Muscle of back (tissue), 11 donors: Measurements from ENCODE around the gene WDR38. TPM values are rescaled to one million over a fixed set of nuclear protein-coding genes. Genes with fewer than 3 reads are reported as not detected.
A peak's percentile ranks its signal among the peaks of the same experiment; 100 is the strongest.

Experiments used
- DNase-seq, 3 donors: peaks; one replicate each; pipeline versions ENCODE4 v3.0.0 to v3.0.0-alpha.2; 2013
- polyA plus RNA-seq, 10 donors: library from polyadenylated mRNA; unstranded; fragments of 120-200 nt; gene quantifications; one replicate each; pipeline ENCODE4 v1.2.1, GENCODE V29; 2013; ENCODE audit not compliant: insufficient read length in 10 of 10

WDR38 gene
- polyA plus RNA-seq, 10 donors = 0.10 to 0.43 (median 0.19) TPM; not detected in 7

DNA sequence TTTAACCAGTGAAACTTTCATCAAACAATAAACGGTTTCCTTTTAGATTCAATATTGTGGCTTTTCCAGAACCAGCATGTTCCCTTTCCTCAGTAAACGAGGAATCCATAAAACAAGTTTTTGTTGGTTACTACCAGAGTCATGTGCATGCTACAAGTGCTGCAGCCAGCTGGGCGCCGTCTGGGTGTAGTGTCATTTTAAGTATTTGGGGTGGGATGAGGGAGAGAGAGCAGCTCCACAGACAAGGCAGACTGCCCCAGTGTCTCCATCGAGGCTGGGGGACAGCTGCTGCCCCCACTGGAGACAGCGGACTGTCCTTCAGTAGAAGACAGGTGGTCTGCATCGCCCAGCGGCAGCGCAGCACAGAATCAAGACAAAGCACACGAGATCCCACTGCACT lies 26.0 kb downstream of the WDR38 start:
- DNase-seq = no peak

DNA sequence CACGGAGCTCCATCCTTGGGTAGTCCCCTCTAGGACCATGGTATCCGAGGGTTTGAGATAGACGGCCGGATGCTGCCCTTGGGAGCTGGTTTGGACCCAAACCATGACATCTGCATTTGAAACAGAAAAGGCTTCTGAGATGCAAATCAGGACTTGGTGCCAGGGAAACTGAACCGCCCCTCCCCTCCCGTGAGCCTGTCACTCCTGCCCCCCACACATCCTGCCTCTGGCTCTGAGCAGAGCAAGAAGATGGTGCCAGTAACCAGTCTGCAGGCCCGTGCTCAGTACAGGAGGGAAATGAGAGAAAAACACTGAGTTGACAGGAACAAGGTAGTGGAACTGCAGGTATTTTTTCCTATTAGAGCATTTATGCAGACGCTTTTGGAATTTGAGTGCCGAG lies 27.2 kb downstream of the WDR38 start:
- no peak for DNase-seq

DNA sequence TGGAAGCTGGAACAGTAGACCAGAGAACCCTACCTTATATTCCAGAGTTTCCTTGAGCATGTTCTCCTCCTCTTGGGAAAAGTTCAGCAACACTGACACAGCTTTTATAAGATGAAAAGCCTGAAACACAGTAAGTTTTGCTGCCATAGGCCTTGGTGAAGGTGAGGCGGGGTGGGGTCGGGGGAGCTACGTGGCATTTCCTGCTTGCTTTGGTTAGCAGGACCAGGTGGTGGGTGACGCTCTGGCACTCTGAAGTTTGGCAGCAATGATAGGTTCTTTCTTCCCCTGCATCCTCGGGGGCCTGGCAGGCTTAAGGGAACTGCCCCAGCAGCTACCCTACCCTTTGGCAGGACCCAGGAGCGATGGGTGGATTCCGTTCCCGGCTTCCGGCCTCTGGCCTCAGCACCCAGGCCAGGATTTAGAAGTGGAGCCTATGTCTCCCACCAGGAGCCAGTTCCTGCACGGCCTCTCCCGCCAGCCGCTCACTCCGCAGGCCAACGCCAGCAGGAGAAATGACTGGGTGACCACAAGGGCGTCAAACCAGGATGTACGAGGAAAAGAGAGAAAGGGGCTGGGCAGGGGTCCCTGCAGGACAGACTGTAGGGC lies 28.0 kb downstream of the WDR38 start:
- no peak for DNase-seq

DNA sequence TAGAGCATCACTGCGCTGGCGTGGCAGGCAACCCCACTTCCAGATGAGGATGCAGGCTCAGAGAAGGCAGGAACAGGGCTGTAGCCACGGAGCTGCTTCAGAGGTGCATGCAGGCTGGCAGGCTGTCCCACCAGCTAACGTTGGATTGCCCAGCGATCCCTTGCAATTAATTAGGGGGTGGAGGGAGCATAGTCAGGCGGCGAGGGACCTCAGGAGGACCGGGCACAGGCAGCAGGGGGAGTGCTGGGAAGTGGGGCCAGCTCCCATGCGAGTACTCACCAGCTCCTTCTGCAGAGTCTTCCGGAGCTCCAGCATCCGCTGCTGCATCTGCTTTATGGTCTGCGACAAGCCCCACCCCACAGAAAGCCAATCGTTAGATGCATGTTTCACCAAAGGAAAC lies 29.0 kb downstream of the WDR38 start:
- DNase-seq = no peak

DNA sequence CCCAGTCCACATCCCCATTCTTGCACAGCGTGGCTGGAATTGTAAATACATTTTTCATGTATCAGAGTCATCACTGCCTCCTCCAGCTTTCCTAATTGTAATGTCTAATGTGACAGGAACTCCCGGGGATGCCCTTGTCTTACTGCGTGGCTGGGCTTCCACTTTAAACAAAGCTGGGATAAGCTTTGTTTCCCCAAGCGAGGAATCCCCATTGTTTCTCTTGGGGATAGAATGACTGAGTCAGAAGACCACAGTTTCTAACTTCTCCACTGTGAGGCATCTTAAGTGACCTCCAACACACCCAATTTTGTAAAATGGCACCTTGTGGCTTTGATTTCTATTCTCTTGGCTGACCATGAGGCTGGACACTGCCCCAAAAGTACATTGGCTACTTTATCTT lies 31.1 kb downstream of the WDR38 start:
- DNase-seq = no peak

DNA sequence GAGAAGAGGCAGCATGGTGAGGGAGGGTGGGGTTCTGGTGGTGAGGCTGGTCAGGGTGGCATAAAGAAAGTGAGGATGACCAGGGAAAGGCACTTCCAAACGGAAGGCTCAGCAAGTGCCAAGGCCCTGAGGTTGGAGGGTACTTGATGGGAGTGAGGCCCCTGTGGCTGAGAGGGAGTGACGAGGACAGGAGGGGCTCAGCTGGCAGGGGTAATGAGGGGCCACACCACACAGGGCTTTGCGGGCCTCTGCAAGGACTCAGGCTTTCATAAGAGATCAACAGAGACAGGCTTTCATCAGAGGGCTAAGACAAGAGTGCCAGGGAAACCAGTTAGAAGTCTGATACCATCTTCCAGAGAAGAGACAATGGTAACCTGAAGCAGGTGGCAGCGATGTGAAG lies 32.3 kb downstream of the WDR38 start:
- no peak for DNase-seq

DNA sequence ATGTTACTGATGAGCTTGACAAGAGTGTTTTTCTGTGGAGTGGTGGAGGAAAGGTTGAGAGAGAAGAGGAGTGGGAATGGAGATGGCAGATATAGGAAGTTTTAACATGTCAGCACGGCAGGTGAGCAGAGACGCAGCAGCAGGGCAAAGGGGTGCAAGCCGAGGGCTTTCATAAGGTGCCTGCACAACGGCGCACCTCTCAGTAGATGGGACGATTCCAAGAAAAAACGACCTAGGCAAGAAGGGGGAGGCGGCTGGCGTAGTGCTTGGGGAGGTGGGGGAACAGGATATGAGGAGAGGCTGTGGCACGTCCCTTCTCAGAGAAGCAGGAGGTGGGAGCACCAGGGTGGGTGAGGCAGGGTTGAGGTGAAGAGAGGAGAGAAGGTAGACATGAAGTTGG lies 33.2 kb downstream of the WDR38 start:
- DNase-seq = no peak

DNA sequence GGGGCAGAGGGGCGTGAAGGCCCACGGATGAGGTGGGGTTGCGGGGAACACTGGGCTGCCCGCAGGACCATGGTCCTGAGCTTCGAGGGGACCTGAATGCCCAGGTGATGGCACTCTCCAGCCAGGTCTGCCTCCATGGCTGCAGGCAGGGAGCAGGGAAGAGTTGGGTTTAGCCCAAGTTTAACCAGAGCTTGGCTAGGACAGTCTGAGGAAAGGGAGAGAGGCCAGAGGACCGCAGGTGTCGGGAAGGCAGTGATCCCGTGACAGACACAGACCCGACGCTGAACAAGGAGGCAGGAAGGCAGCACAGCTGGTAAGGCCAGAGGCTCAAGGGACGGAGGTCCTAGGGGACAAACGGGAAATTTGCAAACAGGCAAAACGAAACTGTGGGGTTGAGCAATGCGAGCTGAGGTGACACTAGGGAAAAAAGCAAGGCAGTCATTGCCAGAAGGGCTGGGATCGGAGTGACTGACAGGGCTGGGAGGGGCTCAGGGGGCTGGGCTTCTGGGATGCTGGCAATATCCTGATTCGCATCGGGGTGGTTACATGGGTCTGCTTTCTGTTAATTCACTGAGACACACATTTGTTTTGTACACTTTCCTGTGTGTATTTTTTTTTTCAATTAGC lies 33.7 kb downstream of the WDR38 start:
- no peak for DNase-seq

DNA sequence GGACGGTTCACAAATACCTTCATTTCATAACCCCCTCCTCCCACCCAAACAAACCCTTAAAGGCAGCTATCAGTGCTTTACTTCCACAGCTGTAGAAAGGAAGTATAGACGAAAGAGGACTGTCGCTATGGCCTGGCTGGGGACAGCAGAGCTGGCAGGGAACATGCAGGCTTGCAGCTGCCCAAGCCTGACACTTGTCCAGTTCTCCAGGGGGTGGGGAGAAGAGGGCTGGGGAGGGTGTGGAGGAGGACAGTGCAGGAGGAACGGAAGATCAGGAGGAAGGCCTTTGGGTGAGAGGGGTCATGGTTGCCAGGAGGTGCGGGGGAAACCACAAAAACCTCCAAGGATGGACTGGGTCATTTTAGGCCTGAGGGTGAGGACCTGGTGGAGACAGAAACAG lies 34.6 kb downstream of the WDR38 start:
- no peak for DNase-seq

DNA sequence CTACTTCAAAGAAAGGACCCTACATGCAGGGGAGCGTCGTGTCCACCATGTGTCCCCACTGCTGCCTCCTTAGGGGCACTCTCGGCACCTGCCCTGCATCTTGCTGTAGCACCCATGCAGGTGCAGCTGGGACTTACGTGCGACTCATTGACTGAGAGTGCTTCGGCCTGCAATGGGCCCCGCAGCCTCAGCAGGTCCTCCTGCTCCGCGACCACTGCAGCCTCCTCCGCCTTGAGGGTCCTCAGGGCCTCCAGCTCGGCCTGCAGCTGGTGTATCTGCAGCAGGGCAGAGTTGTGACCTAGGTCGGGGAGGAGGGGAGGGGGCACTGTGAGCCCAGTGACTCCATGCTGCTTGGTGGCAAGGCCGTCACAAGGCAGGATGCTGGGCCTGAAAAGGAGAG lies 35.7 kb downstream of the WDR38 start:
- no peak for DNase-seq

DNA sequence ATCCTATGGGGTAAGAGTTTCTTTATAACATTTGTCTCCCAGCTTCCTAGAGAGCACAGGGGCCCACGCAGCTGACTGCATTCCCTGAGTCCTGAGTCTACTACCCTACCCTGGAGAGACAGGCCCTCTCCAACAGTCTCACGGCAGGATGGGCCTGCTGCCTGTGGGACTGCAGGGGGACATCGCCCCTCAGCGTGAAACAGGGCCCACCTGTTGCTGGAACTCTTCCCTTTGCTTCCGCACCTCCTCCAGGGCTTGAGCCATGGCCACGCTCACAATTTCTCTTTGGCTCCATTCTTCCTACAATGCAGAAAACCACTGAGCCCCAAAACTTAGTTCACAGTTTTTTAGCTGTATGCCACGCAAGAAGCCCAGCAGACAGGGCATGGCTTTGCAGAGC lies 36.9 kb downstream of the WDR38 start:
- no peak for DNase-seq

DNA sequence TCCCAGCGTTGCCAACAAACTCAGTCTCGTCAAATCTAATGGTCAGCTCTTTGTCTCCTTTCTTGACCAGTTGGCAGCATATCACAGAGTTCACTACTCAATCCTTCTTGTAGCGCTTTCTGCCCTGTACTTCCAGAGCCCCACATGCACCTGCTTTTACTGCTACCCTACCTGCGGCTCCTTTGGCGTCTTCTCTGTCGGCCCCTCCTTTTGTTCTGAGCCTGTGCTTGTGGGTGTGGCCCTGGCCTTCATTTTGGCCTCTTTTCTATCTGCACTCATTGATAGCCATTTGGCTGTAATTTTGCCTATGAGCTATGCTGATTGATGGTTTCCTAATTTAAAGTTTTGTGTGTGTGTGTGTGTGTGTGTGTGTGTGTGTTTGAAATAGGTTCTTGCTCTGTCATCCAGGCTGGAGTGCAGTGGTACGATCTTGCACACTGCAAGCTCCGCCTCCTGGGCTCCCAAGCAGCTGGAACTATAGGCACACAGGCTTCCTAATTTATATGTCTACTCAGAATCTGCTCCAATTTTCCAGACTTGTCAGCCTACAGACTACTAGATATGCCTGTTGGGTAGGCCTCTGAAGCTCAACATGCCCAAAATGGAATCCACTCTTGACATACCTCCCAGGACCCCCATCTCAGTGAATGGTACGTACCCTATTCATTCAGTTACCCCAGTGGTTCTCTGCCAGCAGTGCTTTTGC lies 40.9 kb downstream of the WDR38 start:
- DNase-seq = no peak

DNA sequence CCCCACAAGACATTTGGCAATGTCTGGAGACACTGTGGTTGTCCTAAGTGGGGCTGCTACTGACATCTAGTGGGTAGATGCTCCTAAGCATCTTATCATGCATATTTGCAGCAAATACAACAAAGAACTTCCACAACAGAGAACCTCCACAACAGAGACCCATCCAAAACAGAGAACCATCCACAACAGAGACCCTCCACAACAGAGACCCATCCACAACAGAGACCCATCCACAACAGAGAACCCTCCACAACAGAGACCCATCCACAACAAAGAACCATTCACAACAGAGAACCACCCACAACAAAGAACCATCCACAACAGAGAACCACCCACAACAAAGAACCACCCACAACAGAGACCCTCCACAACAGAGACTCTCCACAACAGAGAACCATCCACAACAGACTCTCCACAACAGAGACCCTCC lies 41.5 kb downstream of the WDR38 start:
- DNase-seq = peak in 1 of 3 donors; percentile 47

DNA sequence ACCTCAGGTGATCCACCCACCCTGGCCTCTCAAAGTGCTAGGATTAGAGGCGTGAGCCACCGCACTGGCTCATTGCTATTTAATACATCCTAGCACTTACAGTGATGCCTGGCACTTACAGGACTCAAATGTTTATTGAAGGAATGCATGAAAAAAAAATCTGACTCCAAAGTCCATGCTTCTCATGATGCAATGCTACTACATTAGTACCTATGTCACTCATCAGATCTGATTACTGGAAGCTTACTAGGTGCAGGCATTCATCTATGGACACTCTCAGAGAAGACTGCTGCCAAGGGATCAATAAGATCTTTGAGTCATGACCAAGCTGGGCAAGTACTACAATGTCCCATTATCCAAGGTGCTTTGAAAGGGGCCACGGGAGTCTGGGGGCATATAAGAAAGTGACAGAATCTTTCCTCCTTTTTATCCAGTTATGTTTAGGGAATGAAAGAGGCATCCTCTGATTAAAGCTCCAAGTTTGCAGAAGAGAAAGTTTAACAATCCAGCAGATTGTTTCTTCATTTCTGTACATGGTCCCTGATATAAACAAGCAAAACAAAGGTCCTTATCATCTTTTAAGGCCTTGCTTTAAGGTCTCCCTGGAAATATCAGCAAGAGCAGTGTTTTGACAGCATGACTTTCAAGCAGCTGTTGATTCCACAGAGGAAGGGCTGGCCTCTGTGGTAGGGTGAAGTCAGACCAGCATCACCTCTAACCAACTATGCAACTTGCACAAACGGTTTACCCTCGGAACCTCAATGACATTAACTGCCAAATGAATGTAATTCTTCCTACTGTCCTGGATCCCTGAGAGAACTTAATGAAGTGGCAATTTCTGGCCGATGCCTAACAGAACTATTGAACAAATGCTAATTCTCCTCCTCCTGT lies 44.6 kb downstream of the WDR38 start:
- no peak for DNase-seq

DNA sequence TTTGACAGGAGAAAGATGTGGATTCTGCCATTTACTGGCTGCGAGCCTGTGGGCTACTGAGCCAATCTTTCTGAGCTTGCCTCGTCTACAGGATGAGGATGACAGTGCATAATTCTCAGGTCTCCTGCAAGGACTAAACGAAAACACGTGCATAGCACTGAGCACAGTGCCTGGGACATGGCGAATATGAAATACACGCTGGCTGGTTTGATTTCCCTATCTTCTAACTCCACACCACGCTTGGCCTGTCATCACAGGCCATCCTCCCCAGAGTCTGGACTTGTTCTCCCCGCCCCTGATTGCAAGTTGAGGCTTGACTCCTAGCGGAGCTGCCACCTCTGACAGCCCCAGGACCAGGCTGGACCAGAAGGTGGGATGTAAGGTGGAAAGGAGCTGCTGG lies 46.6 kb downstream of the WDR38 start:
- DNase-seq = no peak

DNA sequence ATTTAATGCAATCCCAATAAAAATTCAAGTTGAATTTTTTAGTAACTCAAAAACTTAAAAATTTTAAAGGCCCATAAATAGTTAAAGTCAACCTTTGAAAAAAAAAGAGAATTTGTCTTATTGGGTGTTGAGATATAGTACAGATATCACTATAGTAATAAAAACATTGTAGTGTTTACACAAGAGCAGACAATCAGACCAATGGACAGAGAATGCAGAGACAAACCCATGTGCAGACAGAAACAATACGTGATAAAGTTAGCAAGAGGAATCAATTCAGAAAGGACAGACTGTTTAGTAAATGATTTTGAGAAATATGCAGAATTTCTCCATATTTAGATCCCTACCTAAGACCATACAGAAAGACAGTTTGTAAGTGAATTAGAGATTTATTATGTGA lies 53.7 kb downstream of the WDR38 start:
- DNase-seq = no peak

Other genes with a start within 250 kb of the WDR38 start
- gene NR6A1, start 82.1 kb upstream of the WDR38 start, polyA plus RNA-seq = 1 to 10 TPM in 3 of 10 donors, under 1 TPM in 7; 0.51 to 1.5 (median 0.91) TPM
- 100 to 1,000 TPM; 124 to 166 (median 140) TPM for gene OLFML2A, start 76.3 kb upstream of the WDR38 start, polyA plus RNA-seq
- gene RPL35, start 8.5 kb downstream of the WDR38 start, polyA plus RNA-seq = 1,000 to 10,000 TPM; 1,479 to 2,318 (median 1,842) TPM
- gene ARPC5L, start 8.7 kb downstream of the WDR38 start, polyA plus RNA-seq = 10 to 100 TPM; 25.7 to 33.1 (median 29.5) TPM
- gene GOLGA1, start 87.6 kb downstream of the WDR38 start, polyA plus RNA-seq = 10 to 100 TPM in 7 of 10 donors, 1 to 10 TPM in 3; 9.0 to 18.7 (median 11.2) TPM